Stimulated activated CD4-positive, alpha-beta T cell treated with anti-CD3 and anti-CD28 coated beads, TNF-alpha, amount 100 ng/mL, for 48 hours (primary cell): Measurements from ENCODE around the gene ARHGAP31.
"Not testable (repeated sequence)": the region's sequence is repeated elsewhere in the genome, so short reads cannot be mapped to it uniquely, and the experiment has no call there.

Experiments used
- DNase-seq, 3 donors: peaks; one replicate each; pipeline ENCODE4 v3.0.0-alpha.2; 2020; ENCODE audit warnings: low read depth in 3 of 3

The ARHGAP31 gene

DNA sequence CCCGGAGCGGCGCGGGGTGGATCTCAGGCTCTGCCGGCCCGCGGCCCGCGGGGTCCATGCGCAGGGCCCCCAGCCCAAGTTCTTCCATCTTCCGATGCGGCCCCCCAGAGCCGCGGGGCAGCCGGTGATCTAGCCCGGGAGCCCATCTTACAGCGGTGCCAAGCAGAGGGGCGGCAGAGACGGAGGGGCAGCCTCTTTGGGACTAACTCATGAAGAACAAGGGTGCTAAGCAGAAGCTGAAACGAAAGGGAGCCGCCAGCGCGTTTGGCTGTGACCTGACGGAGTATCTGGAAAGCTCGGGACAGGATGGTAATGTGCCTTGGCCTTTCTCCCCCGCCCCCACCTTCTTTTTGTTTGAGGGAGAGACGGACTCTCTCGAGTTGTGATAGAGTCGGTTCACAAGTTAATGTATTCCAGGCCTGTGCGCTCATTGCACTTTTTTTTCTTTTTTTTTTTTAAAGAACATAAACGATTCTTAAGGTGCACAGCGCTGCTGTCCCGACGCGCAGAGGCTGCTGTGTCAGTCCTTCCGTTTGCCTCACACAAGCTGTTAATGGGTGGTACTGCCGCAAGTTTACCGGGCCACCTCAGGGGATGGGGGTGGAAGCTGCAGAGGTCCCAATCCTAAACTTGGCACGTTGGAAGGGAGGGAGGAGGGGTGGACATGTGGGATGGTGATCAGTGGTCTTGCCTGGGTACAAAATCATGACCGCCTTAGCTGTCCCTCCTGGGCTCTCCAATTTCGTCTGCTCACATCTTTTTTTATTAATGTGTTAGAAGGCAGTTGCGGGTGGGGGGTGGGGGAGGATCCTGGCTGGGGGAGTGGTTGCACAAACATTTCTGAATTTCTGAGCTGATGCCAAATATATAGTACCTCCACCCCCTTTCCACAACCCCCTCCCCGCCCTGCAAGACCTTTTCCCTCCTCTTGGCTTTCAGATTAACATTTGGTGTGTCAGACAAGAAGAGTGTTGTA, 801 bp downstream of the ARHGAP31 start:
- peak; percentile 15 to 43 (median 20) for DNase-seq

DNA sequence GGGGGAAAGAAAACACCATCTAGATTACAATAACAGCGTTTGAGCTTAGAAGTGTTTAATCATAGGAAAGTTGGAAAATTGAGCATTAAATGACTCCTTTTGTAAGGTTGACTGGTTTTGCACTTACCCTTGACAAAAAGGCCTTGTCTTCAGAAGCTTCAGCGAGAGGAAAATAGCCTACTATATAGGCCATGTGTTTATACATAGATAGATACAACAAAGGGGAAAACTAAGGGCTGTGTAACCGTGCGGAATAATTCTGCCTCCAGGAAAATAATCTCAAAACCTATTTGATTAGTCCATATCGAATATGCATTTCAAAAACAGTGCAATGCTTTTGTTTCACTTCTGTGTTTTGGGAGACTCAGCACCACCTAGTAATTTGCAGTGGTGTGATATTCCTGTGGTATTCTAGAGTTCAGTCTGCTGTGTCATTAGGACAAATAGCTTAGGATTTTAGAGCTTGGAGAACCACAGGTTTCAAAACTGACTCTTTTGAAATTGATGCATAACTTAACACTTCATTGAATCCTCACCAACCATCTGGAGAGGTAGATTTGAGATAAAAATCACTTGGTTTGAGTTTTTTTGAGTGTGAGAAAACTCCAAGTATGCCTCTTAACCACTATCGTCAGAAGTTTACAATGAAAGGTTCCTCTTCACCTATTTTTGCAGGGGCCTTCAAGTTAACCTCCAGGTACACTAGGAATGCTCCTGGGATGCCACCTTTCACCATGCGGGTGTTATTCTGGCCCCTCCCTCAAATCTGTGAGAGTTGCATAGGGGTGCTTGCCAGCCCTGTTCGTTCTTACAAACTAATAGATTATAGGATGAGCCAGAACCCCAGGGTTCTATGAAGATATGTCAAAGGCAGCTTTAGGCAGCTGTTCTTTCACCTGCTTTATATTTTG, 1.9 kb downstream of the ARHGAP31 start:
- DNase-seq = no peak

- DNase-seq = no peak
These were observed 2.5 kb downstream of the ARHGAP31 start for GRCh38 chr3:119296727-119297122.

- no peak for DNase-seq
These were observed 3.0 kb downstream of the ARHGAP31 start for GRCh38 chr3:119297169-119297568.

- DNase-seq = no peak
These were observed 4.4 kb downstream of the ARHGAP31 start for GRCh38 chr3:119298565-119298941.

- DNase-seq = no peak
These were observed 6.8 kb downstream of the ARHGAP31 start for GRCh38 chr3:119300991-119301391.

- no peak for DNase-seq
These were observed 7.5 kb downstream of the ARHGAP31 start for GRCh38 chr3:119301662-119302061.

GRCh38 chr3:119302697-119303551, 8.7 kb downstream of the ARHGAP31 start:
- no peak for DNase-seq

GRCh38 chr3:119304201-119304713, 10.1 kb downstream of the ARHGAP31 start:
- no peak for DNase-seq

GRCh38 chr3:119305286-119305685, 11.1 kb downstream of the ARHGAP31 start:
- no peak for DNase-seq

DNA sequence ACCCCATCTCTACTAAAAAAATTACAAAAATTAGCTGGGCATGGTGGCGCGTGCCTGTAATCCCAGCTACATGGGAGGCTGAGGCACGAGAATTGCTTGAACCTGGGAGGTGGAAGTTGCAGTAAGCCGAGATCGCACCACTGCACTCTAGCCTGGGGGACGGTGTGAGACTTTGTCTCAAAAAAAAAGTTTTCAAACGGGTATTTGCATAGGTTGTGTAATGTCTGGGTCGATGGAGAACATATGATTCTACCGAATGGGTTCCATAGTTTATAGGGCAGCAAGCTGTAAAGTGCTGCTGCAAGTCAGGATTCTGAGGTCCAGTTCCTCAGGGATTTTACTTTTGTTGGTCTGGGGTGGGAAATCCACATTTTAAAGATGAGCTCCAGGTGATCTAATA, 12.2 kb downstream of the ARHGAP31 start:
- DNase-seq = not testable (repeated sequence)

DNA sequence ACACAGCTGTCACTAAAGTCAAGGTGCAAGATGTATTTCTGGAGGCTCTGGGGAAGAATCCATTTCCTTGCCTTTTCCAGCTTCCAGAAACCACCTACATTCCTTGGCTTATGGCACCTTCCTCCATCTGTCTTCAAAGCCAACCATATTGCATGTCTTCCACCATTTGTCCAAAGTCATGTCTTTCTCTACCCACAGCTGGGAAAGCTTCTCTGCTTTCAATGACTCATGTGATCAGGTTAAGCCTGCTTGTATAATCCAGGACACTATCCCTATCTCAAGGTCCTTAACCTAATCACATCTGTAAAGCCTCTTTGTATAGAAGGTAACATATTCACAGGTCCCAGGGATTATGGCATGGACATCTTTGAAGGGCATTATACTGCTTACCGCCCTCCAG, 14.2 kb downstream of the ARHGAP31 start:
- no peak for DNase-seq

- no peak for DNase-seq
These were observed 15.4 kb downstream of the ARHGAP31 start for GRCh38 chr3:119309591-119309990.

GRCh38 chr3:119310071-119310470, 15.9 kb downstream of the ARHGAP31 start:
- no peak for DNase-seq

DNA sequence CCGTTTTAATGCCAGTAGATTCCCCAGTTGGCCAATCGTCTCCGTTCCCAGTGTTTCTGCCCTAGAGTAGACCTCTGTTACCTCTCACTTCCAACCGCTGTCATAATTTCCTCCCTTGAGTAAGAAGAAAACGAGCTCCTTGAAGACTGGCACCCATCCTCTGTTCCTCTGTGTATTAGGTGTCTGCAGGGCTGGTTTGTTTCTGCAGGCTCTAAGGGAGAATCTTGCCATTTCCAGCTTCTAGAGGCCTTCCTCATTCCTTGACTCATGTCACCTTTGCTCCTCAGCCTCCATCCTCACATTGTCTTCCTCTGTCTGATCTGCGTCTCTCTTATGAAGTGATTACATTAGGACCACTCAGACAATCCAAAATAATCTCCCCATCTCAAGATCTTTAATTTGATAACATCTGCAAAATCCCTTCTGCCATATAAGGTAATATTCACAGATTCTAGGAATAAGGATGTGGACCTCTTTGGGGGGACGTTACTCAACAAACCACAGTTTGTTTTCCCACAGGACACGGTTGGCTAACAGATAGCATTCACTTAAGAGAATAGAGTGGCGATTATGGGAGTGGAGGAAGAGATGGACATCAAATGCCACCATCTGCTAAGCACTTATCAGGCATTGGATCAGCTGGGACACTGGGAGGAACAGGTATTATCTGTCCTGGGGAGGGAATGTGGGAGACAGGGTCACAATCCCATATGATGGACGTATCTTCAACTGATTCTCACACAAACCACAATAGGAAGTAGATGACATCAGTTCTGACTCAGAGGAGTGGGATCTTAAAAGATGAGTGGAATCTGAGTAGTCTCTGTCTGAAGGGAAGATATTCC, 17.1 kb downstream of the ARHGAP31 start:
- DNase-seq = no peak

- DNase-seq = no peak
These were observed 19.3 kb downstream of the ARHGAP31 start for GRCh38 chr3:119313461-119313860.

GRCh38 chr3:119314821-119315220, 20.6 kb downstream of the ARHGAP31 start:
- no peak for DNase-seq

DNA sequence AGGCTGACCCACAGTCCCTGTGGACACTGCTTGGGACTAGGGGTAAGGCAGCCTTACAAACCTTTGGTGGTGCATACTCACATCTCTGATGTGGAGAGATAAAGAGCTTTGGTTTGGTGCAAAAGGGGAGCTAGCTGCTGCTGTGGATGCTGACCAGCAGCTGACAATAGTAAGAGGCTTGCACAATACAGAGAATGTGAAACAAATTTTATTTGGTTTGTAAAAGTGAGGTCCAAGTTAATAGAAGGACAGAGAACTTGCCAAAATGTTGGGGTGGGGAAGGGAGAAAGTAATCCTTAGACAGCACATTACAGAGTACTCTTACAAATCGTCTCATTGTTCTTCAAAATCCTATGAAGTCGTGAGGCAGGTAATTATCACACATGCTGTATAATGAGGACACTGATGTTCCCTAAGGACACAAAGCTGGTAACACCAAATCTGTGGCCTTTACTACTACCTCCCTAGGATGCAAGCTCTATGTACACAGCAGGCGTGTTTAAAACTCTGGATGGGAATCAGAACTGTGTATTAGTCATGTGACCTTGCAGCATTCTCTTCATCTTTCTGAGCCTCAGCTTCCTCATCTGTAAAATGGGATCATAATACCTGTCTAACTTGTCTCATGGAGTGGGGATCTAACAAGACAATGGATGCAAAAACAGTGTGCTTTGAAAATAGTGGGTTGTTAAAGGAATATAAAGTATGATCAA, 21.6 kb downstream of the ARHGAP31 start:
- no peak for DNase-seq

DNA sequence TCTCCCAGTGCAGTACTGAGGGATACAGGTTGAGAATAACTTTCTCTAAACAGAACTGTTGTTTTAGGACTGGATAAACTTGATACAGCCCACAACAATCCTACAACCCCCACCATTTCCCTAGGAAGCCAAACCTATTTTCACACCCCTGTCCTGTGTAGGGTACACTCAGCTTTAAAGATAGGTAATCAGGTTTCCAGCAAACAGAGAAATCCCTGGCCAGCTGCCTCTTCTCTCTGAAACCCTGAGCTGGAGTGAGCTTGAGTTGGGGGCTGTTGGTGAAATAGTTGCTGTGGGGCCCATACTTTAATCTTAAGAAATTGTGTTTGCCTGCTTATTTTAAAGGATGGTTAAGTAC, 22.1 kb downstream of the ARHGAP31 start:
- DNase-seq = no peak

DNA sequence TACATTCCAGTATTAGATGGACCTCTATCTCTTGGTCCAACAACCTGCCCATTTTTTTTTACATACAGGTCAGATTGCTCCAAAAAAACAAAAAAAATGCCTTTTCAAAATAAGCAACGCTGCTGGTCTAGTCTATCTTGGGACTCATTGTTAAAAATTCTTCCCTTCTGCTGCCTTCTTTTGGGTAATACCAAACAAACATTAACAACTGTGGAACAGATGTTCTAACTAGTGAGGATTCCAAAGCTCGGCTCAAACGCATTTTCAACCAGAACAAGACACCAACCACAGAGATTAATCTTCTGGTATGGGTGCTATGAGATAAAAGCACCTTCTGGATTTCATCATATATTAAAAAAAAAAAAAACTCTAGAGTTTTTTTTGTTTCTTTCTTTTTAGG, 24.7 kb downstream of the ARHGAP31 start:
- no peak for DNase-seq
